ENCODE results near the gene TEC. TPM values are rescaled to one million over a fixed set of nuclear protein-coding genes. Genes with fewer than 3 reads are reported as not detected.
"Not testable (repeated sequence)": the region's sequence is repeated elsewhere in the genome, so short reads cannot be mapped to it uniquely, and the experiment has no call there.

Gene TEC
- polyA plus RNA-seq (0.20 to 0.39 TPM (median 0.26 TPM) in 3 replicates), polyA minus RNA-seq (0.82 to 1.6 TPM in 2 of 3 replicates, not detected in the other)
- 3.4 TPM for polyA plus RNA-seq (2011; ENCODE audit: low read depth)
- 0.27 and 0.30 TPM in 2 replicates for polyA plus RNA-seq (2011; cell fraction: cytosol; rRNA removed)
- 0.61 and 0.89 TPM in 2 replicates for polyA plus RNA-seq (2011; cell fraction: nucleus; rRNA removed)
- 0.25 and 2.6 TPM in 2 replicates for polyA plus RNA-seq (2012; ENCODE audit: low replicate concordance)
- polyA minus RNA-seq (2011; cell fraction: cytosol; rRNA and poly(A)+ RNA removed), result not detected
- 0.53 and 2.8 TPM in 2 replicates for polyA minus RNA-seq (2011; cell fraction: nucleus; rRNA and poly(A)+ RNA removed)

DNA sequence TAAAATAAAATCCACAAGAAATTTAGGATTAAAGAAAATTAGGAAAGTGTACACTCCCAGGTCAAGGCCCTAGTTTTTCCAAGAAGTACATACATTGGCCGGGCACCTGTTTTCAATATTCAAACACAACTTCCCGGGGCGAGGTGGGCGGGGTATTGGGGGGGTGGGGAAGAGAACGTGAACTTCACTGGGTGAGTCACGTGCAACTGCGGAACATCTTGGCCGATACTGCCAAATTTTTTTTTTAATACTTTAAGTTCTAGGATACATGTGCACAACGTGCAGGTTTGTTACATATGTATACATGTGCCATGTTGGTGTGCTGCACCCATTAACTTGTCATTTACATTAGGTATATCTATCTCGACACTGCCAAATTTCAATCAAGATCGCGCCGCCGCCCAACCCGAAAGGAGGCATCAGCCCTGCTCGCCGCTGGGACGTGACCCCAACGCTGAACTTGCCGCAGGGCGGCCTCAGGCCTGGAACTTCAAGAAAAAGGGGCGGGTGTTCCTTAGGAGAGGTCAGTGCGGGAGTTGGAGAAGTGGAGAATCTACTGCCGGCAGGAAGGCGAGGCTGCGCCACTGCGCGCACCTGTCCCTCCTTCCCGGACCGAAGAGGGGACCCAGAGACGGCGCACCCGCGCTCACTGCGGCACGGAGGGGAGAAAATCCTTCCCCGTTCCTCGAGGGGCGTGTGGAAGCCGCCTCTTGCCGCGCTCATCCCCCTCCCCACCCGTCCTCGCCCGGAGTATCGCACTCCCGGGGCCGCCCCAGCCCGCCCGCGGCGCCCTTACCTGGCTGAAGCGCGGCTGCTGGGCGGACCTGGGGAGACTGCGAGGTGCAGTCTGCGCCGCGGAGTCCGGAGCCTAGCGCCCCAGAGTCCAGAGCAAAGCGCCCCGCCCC is at the start of gene TEC:
Gene TEC (minus strand): TSS at position 883 of the 905 bp plus-strand sequence. CDS start 41,224 bp downstream, outside the sequence.
- DNase-seq (ENCODE audit: low read depth, low spot score), result no peak
- peak within 1 kb of the TSS; percentile 94 for H2AFZ ChIP-seq (ENCODE audit: control insufficient read depth, low read length)
- dilution Hi-C loops (cut with MboI; ENCODE audit: extremely low pct_ligation_motif_present, low sequenced_read_pairs), result no loop called here
- H3K4me1 ChIP-seq (ENCODE audit: control insufficient read depth, extremely low read depth, insufficient read depth, low read length), result peaks cover 2% of the 10 kb centered on the region
- H4K20me1 ChIP-seq (ENCODE audit: control insufficient read depth, extremely low read depth, insufficient read depth, low read length), result no peaks in the 10 kb centered on the region
- no peak within 1 kb of the TSS for H3K27ac ChIP-seq (ENCODE audit: control insufficient read depth, insufficient read depth, low read length)
- H3K79me2 ChIP-seq (ENCODE audit: control insufficient read depth, insufficient read depth, low read length), result no peaks in the 10 kb centered on the region
- H3K9me1 ChIP-seq (ENCODE audit: control insufficient read depth, extremely low read depth, insufficient read depth, low read length), result no peaks in the 10 kb centered on the region
- H3K4me2 ChIP-seq (ENCODE audit: control insufficient read depth, extremely low read depth, insufficient read depth, low read depth, low read length), result peak within 1 kb of the TSS; percentile 92
- H3K9me3 ChIP-seq (ENCODE audit: control insufficient read depth, low read depth, low read length), result no peaks in the 10 kb centered on the region
- H3K9ac ChIP-seq (ENCODE audit: control insufficient read depth, extremely low read depth, insufficient read depth, low read length), result peak within 1 kb of the TSS; percentile 71
- no peak for FAIRE-seq
- no peaks in the 10 kb centered on the region for H3K27me3 ChIP-seq (ENCODE audit: control insufficient read depth, extremely low read depth, insufficient read depth, low read length)
- TF ChIP-seq CTCF (optimal IDR thresholded peaks at IDR 0.05 in 1 of 3, IDR thresholded peaks at IDR 0.05 in 1 of 3, conservative IDR thresholded peaks at IDR 0.05 in 1 of 3; ENCODE audit: extremely low read depth in 1 of 3, insufficient read depth in 2 of 3, low read length in 3 of 3) (no peak), EZH2 (IDR thresholded peaks at IDR 0.05; ENCODE audit: low read length) (no peak)
- no peaks in the 10 kb centered on the region for H3K36me3 ChIP-seq (ENCODE audit: control insufficient read depth in 2 of 2, extremely low read depth in 1 of 2, insufficient read depth in 2 of 2, low read length in 2 of 2)
- peak within 1 kb of the TSS; percentile 76 to 85 (median 76) for H3K4me3 ChIP-seq (ENCODE audit: control insufficient read depth in 2 of 3, extremely low read depth in 1 of 3, insufficient read depth in 2 of 3, low read depth in 1 of 3, low read length in 3 of 3)

DNA sequence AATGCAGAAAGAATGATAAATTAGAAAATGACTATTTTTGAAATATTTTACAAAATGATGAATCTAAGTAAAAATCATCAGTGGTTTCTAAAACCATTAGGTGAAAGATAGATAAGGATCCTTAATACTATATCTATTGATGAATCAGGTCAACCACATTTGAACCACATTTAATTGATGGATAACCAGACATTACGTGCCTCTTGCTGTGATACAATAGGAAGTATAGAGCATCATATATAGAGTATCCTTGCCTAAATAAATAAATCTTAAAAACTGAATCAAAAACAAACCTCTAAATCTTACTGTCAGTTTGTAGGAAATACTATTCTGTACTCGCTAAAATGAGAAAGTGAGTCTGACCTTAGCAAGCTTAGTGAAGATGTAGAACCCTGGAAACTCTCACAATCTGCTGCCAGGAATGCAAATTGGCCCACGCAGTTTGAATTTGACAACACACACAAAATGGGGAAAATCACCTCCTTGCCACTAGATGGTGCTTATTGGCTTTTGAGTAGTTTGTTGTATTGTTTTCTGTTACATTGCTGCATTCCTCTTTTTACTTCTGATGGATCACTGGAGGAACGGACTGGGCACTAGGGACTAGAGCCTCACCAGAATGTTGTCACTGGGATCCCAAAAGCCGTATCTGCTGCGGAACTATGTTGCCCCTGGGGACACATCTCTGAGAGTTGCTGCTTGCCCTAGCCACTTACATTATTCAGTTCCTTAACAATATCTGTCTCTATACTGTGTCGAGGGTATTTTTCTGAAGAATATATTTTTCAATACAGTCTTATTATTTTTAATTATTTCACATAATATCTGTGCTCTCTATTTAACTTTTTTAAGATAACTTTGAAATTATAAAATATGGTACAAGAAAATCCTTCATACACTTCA is 46.3 kb upstream of the TEC start:
- Histone ChIP-seq H3K27me3 (ENCODE audit: control insufficient read depth, extremely low read depth, insufficient read depth, low read length) (no peaks in the 10 kb centered on the region), H3K36me3 (ENCODE audit: control insufficient read depth in 2 of 2, extremely low read depth in 1 of 2, insufficient read depth in 2 of 2, low read length in 2 of 2) (no peaks in the 10 kb centered on the region), H3K4me3 (ENCODE audit: control insufficient read depth in 2 of 3, extremely low read depth in 1 of 3, insufficient read depth in 2 of 3, low read depth in 1 of 3, low read length in 3 of 3) (no peak overlapping the region), H3K9me3 (ENCODE audit: control insufficient read depth, low read depth, low read length) (no peaks in the 10 kb centered on the region), H3K4me1 (ENCODE audit: control insufficient read depth, extremely low read depth, insufficient read depth, low read length) (no peaks in the 10 kb centered on the region), H4K20me1 (ENCODE audit: control insufficient read depth, extremely low read depth, insufficient read depth, low read length) (no peaks in the 10 kb centered on the region), H3K4me2 (ENCODE audit: control insufficient read depth, extremely low read depth, insufficient read depth, low read depth, low read length) (no peak overlapping the region), H2AFZ (ENCODE audit: control insufficient read depth, low read length) (peak overlapping the region; percentile 80), H3K79me2 (ENCODE audit: control insufficient read depth, insufficient read depth, low read length) (no peaks in the 10 kb centered on the region), H3K9me1 (ENCODE audit: control insufficient read depth, extremely low read depth, insufficient read depth, low read length) (no peaks in the 10 kb centered on the region), H3K27ac (ENCODE audit: control insufficient read depth, insufficient read depth, low read length) (no peak overlapping the region), H3K9ac (ENCODE audit: control insufficient read depth, extremely low read depth, insufficient read depth, low read length) (no peak overlapping the region)
- dilution Hi-C loops (cut with MboI; ENCODE audit: extremely low pct_ligation_motif_present, low sequenced_read_pairs), result no loop called here
- DNase-seq (ENCODE audit: low read depth, low spot score), result no peak
- peak; percentile 94 for FAIRE-seq
- peak; percentile 64 to 84 (median 74) for TF ChIP-seq CTCF (optimal IDR thresholded peaks at IDR 0.05 in 1 of 3, IDR thresholded peaks at IDR 0.05 in 1 of 3, conservative IDR thresholded peaks at IDR 0.05 in 1 of 3; ENCODE audit: extremely low read depth in 1 of 3, insufficient read depth in 2 of 3, low read length in 3 of 3)
- TF ChIP-seq EZH2 (IDR thresholded peaks at IDR 0.05; ENCODE audit: low read length), result no peak

GRCh38 chr4:48314746-48315145 is 45.1 kb upstream of the TEC start:
- H3K27me3 ChIP-seq (ENCODE audit: control insufficient read depth, extremely low read depth, insufficient read depth, low read length); H3K9ac ChIP-seq (ENCODE audit: control insufficient read depth, extremely low read depth, insufficient read depth, low read length); H3K4me1 ChIP-seq (ENCODE audit: control insufficient read depth, extremely low read depth, insufficient read depth, low read length); H4K20me1 ChIP-seq (ENCODE audit: control insufficient read depth, extremely low read depth, insufficient read depth, low read length); H3K9me3 ChIP-seq (ENCODE audit: control insufficient read depth, low read depth, low read length); H3K36me3 ChIP-seq (ENCODE audit: control insufficient read depth in 2 of 2, extremely low read depth in 1 of 2, insufficient read depth in 2 of 2, low read length in 2 of 2); DNase-seq (ENCODE audit: low read depth, low spot score); H3K27ac ChIP-seq (ENCODE audit: control insufficient read depth, insufficient read depth, low read length); H3K4me3 ChIP-seq (ENCODE audit: control insufficient read depth in 2 of 3, extremely low read depth in 1 of 3, insufficient read depth in 2 of 3, low read depth in 1 of 3, low read length in 3 of 3); H3K9me1 ChIP-seq (ENCODE audit: control insufficient read depth, extremely low read depth, insufficient read depth, low read length); FAIRE-seq; dilution Hi-C loops (cut with MboI; ENCODE audit: extremely low pct_ligation_motif_present, low sequenced_read_pairs); H3K79me2 ChIP-seq (ENCODE audit: control insufficient read depth, insufficient read depth, low read length); H2AFZ ChIP-seq (ENCODE audit: control insufficient read depth, low read length); H3K4me2 ChIP-seq (ENCODE audit: control insufficient read depth, extremely low read depth, insufficient read depth, low read depth, low read length): not testable (repeated sequence)

Measured in keratinocyte (primary cell).